ENCODE results near the gene SCOC. TPM values are rescaled to one million over a fixed set of nuclear protein-coding genes. Genes with fewer than 3 reads are reported as not detected.

The SCOC gene
- total and polyA plus RNA-seq, 2 donors (not counting 3 experiments of a cell fraction or from before 2014, with no cell fraction given) = 12.3 to 38.3 TPM

DNA sequence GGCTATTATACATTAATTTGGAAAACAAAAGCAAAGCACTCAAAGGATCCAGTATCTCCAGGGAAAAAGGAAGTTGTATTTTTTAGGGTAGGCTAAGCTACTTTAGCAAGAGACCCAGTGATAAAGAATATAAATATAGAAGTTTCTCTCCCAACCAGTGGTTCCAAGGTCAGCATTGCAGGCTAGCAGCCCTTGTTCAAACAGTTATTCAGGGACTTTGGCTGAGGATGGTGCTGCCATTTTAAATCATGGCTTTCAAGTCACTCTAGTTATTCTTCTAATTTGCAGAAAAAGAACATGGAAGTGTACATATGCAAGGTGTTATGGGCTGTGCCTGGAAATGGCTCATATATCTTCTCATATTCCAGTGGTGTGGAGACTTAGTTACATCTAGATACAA, 9.3 kb downstream of the SCOC start:
- no peak overlapping the region for H2AFZ ChIP-seq (ENCODE audit: low read depth, low read length)
- POLR2A ChIA-PET = no interaction called here
- H3K4me1 ChIP-seq (ENCODE audit: control insufficient read depth, extremely low read depth, insufficient read depth, low read length) = no peaks in the 10 kb centered on the region
- peaks cover 2% of the 10 kb centered on the region for H3K79me2 ChIP-seq (ENCODE audit: control insufficient read depth, insufficient read depth, low read length)
- no peak overlapping the region for H3K27ac ChIP-seq (ENCODE audit: insufficient read depth, low read depth, low read length)
- no peak overlapping the region for H3K9ac ChIP-seq (replicated peaks; ENCODE audit: extremely low read depth, insufficient read depth, low read length)
- H3K9me3 ChIP-seq (replicated peaks; ENCODE audit: control insufficient read depth, insufficient read depth, low read length) = no peaks in the 10 kb centered on the region
- H3K27me3 ChIP-seq (ENCODE audit: control insufficient read depth in 2 of 2, insufficient read depth in 2 of 2, low read length in 2 of 2) = no peaks in the 10 kb centered on the region
- TF ChIP-seq CTCF (IDR thresholded peaks at IDR 0.05; ENCODE audit: extremely low read depth in 1 of 2, insufficient read depth in 1 of 2, low read depth in 1 of 2, low read length in 2 of 2) = no peak
- no peak for TF ChIP-seq EZH2 (IDR thresholded peaks at IDR 0.05; ENCODE audit: borderline replicate concordance, low read depth, low read length, severe bottlenecking)
- TF ChIP-seq MYC (IDR thresholded peaks at IDR 0.05; ENCODE audit: low read depth, low read length) = no peak
- no peak for TF ChIP-seq FOS (IDR thresholded peaks at IDR 0.05; ENCODE audit: borderline replicate concordance, insufficient read depth, low read length)
- TF ChIP-seq GATA2 (IDR thresholded peaks at IDR 0.05; ENCODE audit: insufficient read depth, insufficient read length, low read depth, low read length) = no peak
- TF ChIP-seq MAX (IDR thresholded peaks at IDR 0.05; ENCODE audit: insufficient read depth, insufficient read length) = no peak
- no peak for TF ChIP-seq JUN (IDR thresholded peaks at IDR 0.05; ENCODE audit: borderline replicate concordance, insufficient read depth, insufficient read length, low read depth)
- no peak for TF ChIP-seq POLR2A (IDR thresholded peaks at IDR 0.05; ENCODE audit: low read depth, low read length)
- TF ChIP-seq POLR2AphosphoS5 (IDR thresholded peaks at IDR 0.05; ENCODE audit: insufficient read depth, low read depth, low read length) = no peak
- peaks cover 0 to 5% of the 10 kb centered on the region in 2 experiments for H3K36me3 ChIP-seq (ENCODE audit: control insufficient read depth in 2 of 2, extremely low read depth in 1 of 2, insufficient read depth in 2 of 2, low read length in 2 of 2)
- H3K4me2 ChIP-seq (ENCODE audit: insufficient read depth, low read length) = no peak overlapping the region
- dilution Hi-C loops (cut with MboI; ENCODE audit: extremely low pct_ligation_motif_present, low sequenced_read_pairs) (no loop called here), intact Hi-C loops (cut with micrococcal nuclease) (no loop called here)
- DNase-seq (ENCODE audit: low read depth, low spot score) (no peak), FAIRE-seq (no peak)
- CTCF ChIA-PET = interaction anchor here (1.2 to 2.6 kb wide), 3 partner anchors 9 to 45 kb away, joined by 3 to 8 read pairs (median 6); partner anchors contain the start of genes CLGN and SCOC
- no TSS peak for BruUV-seq (replicated peaks)
- H4K20me1 ChIP-seq (replicated peaks; ENCODE audit: control insufficient read depth, extremely low read depth, insufficient read depth, low read length) = no peaks in the 10 kb centered on the region
- no peaks in the 10 kb centered on the region for H3K9me1 ChIP-seq (replicated peaks; ENCODE audit: control insufficient read depth, extremely low read depth, insufficient read depth, low read length)
- H3K4me3 ChIP-seq (replicated peaks in 1 of 3; ENCODE audit: insufficient read depth in 1 of 3, low read depth in 1 of 3, low read length in 3 of 3) = no peak overlapping the region

All from endothelial cell of umbilical vein (primary cell).